HG02973 (cell line): ENCODE results near the gene RPL41.
"Not testable (repeated sequence)": the region's sequence is repeated elsewhere in the genome, so short reads cannot be mapped to it uniquely, and the experiment has no call there.

Experiments
- ATAC-seq: cut with Tn5 transposase; IDR thresholded peaks from one replicate; pipeline ENCODE4 v1.9.1; 2021; ENCODE audit warnings: moderate library complexity; ENCODE audit not compliant: unreplicated experiment

The RPL41 gene

DNA sequence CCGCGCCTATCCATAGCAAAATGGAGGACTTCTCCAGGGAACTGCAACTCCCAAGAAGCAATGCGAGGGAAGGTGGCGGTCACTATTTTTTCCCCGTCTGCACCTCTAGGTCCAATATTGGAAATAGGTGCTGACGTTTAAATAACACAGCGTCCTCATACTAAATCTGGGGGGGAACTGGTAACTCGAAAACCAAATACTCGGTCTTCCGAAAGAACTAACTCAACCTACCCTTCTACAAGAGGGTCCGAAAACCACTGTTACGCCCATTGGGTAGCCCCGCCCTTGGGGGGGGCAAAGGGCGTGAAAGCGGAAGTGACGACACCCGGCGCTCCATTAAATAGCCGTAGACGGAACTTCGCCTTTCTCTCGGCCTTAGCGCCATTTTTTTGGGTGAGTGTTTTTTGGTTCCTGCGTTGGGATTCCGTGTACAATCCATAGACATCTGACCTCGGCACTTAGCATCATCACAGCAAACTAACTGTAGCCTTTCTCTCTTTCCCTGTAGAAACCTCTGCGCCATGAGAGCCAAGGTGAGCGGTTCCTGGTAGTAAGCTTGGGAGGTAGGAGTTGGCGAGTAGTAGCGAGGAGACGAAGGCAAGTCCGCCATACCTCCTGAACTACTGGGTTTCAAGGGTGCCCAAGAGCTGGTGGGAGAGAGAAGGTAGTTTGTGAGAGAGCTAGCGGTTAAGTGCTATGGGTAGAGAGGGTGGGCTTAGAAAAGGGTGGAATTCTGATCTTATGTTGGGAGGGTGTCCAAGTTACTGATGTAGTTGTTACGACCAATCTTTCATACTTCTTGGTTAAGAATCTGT, at the start of gene RPL41:
Gene RPL41, plus strand, starts transcription at position 367 of the 815 bp plus-strand sequence.
- peak; percentile 33 for ATAC-seq

- no peak for ATAC-seq
Measured at GRCh38 chr12:56071648-56072047, 44.8 kb upstream of the RPL41 start.

GRCh38 chr12:56074396-56074795, 42.0 kb upstream of the RPL41 start:
- no peak for ATAC-seq

DNA sequence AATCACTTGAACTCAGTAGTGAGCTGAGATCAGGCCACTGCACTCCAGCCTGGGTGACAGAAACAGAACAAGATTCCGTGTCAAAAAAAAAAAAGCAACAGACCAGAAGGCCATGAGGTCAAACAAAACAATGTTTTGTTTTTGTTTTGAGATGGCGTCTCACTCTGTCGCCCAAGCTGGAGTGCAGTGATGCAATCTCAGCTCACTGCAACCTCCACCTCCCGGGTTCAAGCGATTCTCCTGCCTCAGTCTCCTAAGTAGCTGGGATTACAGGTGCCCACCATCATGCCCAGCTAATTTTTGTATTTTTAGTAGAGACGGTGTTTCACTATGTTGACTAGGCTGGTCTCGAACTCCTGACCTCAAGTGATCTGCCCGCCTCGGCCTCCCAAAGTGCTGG, 38.5 kb upstream of the RPL41 start:
- ATAC-seq, result not testable (repeated sequence)

DNA sequence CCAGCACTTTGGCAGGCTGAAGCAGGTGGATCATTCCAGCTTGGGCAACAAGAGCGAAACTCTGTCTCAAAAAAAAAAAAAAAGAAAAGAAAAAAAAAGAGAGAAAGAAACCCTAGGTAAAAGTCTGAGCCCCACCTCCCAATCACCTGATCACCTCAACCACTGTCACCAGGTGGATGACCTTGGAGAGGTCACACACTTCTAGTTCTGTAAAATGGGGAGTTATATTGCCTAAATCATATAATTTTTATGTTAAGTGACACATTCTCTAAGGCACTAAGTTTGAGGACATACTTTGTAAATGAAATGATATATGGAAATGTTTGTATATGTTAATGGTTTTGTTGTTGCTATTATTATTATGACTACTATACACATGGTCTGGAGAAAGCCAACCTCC, 38.0 kb upstream of the RPL41 start:
- no peak for ATAC-seq

DNA sequence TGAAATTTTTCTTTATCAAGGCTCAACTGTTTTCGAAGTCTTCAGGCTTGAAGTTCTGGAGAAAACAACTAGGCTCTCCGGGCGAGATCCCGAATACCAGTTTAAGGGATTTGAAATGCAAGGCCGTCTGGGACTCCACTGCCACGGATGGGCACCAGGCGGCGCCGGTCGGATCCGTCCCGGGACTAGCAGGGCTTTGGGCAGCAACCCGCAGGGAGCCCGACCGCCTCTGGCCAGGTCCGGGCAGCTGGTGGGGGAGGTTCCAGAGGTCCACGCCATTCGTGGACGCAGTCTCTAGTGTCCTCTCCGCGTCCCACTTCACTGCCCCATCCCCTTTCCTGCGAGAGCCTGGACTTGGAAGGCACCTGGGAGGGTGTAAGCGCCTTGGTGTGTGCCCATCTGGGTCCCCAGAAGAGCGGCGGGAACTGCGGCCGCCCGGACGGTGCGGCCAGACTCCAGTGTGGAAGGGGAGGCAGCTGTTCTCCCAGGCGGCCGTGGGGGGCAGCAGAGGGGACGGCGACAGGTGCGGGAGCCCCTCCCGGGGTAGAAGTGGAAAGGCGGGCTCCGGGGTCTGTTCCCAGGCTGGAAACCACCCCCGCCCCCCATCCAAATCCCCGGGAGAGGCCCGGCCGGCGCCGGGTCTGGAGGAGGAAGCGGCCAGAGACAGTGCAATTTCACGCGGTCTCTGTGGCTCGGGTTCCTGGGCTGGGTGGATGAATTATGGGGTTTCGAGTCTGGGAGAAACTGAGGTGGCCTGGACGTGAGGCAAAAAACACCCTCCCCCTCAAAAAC, 37.3 kb upstream of the RPL41 start:
- ATAC-seq, result no peak

DNA sequence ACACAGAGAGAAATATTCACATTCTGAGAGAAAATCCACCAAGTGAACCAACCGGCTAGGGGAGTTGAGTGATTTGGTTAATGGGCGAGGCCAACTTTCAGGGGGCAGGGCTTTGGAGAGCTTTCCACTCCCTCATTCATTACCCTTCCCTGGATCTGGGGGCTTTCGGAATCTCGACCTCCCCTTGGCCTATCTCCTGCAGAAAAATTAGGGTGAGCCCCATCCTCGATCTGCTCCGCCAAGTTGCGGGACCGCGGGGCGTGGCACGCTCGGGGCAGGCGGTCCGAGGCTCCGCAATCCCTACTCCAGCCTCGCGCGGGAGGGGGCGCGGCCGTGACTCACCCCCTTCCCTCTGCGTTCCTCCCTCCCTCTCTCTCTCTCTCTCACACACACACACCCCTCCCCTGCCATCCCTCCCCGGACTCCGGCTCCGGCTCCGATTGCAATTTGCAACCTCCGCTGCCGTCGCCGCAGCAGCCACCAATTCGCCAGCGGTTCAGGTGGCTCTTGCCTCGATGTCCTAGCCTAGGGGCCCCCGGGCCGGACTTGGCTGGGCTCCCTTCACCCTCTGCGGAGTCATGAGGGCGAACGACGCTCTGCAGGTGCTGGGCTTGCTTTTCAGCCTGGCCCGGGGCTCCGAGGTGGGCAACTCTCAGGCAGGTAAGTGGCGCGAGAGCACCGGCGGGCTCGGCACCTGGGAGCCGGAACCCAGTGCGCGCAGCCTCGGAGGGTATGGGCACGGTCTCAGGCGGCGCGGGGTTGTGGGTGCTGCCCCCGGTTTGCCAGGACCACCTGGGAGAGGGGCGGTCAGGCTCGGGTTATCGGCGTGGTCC, 36.5 kb upstream of the RPL41 start, which contains the start of gene ERBB3:
Gene ERBB3, plus strand, starts transcription at position 443 of the 833 bp plus-strand sequence. Its CDS starts 136 bp downstream, at position 579.
- ATAC-seq, result peak; percentile 44

- no peak for ATAC-seq
Measured at GRCh38 chr12:56080556-56081138, 35.8 kb upstream of the RPL41 start.

- no peak for ATAC-seq
Measured at GRCh38 chr12:56081393-56082347, 34.8 kb upstream of the RPL41 start.

- no peak for ATAC-seq
Measured at GRCh38 chr12:56082382-56082781, 34.1 kb upstream of the RPL41 start.

DNA sequence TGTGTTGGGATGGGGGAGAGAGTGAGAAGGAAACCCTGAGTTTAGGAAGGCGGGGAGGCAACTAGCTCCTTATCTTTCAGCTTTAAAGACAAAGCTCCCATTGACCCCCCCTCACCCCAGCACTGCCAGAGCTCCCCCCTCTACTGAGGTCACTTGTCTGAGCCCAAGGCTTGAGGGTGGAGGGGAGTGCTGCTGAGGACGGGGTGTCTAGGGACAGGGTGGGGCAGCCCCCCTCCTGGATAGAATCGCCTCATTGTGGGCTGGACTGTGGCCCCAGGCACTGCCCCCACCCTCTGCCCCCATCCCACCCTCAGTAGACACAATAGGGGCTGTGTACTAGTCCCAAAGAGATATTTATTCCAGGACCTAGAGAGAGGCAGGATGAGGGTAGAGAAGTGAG, 33.5 kb upstream of the RPL41 start:
- no peak for ATAC-seq

- ATAC-seq, result no peak
Measured at GRCh38 chr12:56084958-56085543, 31.4 kb upstream of the RPL41 start.

DNA sequence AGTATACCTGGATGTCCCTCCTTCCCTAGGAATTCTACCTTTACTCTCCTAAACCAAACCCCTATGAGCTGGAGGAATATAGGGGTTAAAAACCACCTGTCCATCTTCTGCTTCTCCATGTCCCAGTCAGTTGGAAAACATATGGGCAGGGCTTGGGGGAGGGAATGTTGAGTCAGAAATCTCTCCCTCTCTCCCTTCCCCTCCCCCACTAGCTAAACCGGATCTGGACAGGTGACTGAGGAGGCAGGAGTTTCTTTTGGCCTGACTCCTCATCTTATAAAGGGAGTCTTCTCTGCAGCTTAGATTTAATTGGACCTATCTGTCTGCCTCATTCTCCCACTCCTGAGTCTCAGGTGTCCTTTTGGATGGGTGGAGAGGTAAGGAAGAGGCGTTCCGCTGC, 30.3 kb upstream of the RPL41 start:
- ATAC-seq, result no peak

DNA sequence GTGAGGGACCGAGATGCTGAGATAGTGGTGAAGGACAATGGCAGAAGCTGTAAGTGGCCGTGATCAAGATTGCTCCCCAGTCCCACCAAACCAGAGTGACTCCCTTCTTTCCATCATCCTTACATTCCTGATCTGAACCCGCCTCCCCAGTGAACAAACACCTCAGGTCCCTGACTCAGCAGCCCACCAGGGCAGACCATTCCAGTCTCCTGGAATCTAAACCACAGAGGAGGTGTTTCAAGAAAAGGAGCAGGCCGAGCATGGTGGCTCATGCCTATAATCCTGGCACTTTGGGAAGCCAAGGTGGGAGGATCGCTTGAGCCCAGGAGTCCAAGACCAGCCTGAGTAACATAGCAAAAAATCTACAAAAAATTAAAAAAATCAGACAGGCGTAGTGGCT, 29.8 kb upstream of the RPL41 start:
- ATAC-seq, result no peak

DNA sequence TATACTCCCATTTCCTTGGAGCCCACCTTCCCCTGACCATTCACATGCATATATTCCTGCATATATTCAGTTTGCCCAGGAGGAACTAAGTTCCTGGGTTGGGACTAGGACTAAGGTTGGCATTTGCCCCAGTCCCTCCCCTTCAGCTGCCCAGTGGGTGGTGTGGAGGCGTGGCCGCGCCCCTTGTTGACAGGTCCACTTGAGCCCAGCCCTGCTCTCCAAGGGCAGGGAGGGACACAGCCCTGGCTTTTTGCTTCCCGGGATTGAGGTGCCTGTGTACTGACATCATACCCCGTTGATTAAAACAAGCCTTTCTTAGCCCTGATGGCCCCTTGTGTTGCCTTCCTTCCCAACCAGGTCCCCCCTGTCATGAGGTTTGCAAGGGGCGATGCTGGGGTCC, 29.2 kb upstream of the RPL41 start:
- no peak for ATAC-seq

- no peak for ATAC-seq
Measured at GRCh38 chr12:56097738-56098137, 18.7 kb upstream of the RPL41 start.

DNA sequence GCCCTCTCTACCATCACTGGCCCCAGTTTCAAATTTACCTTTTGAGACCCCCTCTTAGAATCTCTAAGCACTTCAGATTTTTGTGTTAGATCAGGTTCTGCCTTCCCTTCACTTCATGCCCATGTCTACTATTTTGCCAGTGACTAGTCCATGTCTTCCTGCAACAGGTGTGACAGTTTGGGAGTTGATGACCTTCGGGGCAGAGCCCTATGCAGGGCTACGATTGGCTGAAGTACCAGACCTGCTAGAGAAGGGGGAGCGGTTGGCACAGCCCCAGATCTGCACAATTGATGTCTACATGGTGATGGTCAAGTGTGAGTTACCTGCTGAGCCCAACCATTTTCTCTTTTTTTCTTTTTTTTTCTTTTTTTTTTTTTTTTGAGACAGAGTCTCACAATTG, 17.8 kb upstream of the RPL41 start:
- no peak for ATAC-seq

DNA sequence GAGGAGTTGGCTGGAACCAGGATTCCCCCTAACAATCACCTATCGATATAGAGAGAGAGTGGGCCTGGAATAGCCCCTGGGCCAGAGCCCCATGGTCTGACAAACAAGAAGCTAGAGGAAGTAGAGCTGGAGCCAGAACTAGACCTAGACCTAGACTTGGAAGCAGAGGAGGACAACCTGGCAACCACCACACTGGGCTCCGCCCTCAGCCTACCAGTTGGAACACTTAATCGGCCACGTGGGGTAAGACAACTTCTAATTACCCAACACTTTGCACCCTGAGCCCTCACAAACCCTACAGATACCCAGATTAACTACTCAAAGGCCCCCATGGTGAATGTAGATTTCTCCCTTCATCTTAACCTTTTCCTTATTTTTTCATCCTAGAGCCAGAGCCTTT, 16.6 kb upstream of the RPL41 start:
- ATAC-seq, result no peak

DNA sequence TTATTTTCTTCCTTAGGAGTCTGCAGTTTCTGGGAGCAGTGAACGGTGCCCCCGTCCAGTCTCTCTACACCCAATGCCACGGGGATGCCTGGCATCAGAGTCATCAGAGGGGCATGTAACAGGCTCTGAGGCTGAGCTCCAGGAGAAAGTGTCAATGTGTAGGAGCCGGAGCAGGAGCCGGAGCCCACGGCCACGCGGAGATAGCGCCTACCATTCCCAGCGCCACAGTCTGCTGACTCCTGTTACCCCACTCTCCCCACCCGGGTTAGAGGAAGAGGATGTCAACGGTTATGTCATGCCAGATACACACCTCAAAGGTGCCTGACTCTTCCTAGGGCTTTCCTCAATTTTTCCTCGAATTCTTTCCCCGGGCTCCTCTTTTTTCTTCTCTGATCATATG, 15.4 kb upstream of the RPL41 start:
- ATAC-seq, result no peak
